Right atrium auricular region (tissue), 2 donors: ENCODE data around the gene TGFBRAP1. TPM values are rescaled to one million over a fixed set of nuclear protein-coding genes. Genes with fewer than 3 reads are reported as not detected.

Experiments
- DNase-seq: peaks from one replicate; pipeline ENCODE4 v3.0.0-alpha.2; 2019; ENCODE audit warnings: low spot score
- H3K27ac ChIP-seq, 2 donors: fragments of 200-600 bp; sonication (generic); 1 replicate in 1 of 2; 2 replicates in 1 of 2; pipeline ENCODE4 v1.5.1; 2016 to 2019
- H3K27me3 ChIP-seq, 2 donors: fragments of 200-600 bp; sonication (generic); one replicate each; pipeline versions ENCODE4 v1.5.1 to v1.6.0; 2017 to 2019
- H3K36me3 ChIP-seq: fragments of 200-600 bp; sonication (generic); one replicate; pipeline ENCODE4 v1.5.1; 2016
- H3K4me1 ChIP-seq, 2 donors: fragments of 200-600 bp; sonication (generic); one replicate each; pipeline versions ENCODE4 v1.5.1 to v1.6.0; 2017 to 2019
- H3K4me3 ChIP-seq, 2 donors: fragments of 200-600 bp; sonication (generic); 1 replicate in 1 of 2; 2 replicates in 1 of 2; pipeline ENCODE4 v1.5.1; 2017 to 2019; ENCODE audit warnings: mild to moderate bottlenecking in 1 of 2, moderate library complexity in 1 of 2
- H3K9me3 ChIP-seq, 2 donors: fragments of 200-600 bp; sonication (generic); one replicate each; pipeline ENCODE4 v1.5.1; 2019
- CTCF ChIP-seq, 2 donors: fragments of 200-600 bp; sonication (generic); IDR thresholded peaks; one replicate each; pipeline ENCODE4 v1.5.1; 2019; ENCODE audit warnings: antibody characterized with exemption in 2 of 2
- total RNA-seq, 2 donors: library from RNA; depleted of rRNA; stranded (reverse); fragments of >200 nt; gene quantifications; one replicate each; pipeline ENCODE4 v1.1.0, GENCODE V29; 2016

TGFBRAP1 gene
- total RNA-seq, 2 donors from 2014 or later = 13.3 to 15.8 TPM

- Histone ChIP-seq H3K27ac (peak overlapping the region in 1 of 2 donors; percentile 68), H3K27me3 (no peaks in the 10 kb centered on the region), H3K4me3 (no peak overlapping the region), H3K4me1 (peaks cover 0 to 48% of the 10 kb centered on the region in 2 donors), H3K36me3 (peaks cover 46% of the 10 kb centered on the region), H3K9me3 (no peaks in the 10 kb centered on the region)
- TF ChIP-seq CTCF (IDR thresholded peaks at IDR 0.05) = no peak
- peak; percentile 56 for DNase-seq
These were observed 42.3 kb upstream of the TGFBRAP1 start for GRCh38 chr2:105371810-105372209.

GRCh38 chr2:105371156-105371555, 41.6 kb upstream of the TGFBRAP1 start:
- TF ChIP-seq CTCF (IDR thresholded peaks at IDR 0.05) = no peak
- Histone ChIP-seq H3K27ac (no peak overlapping the region), H3K27me3 (no peaks in the 10 kb centered on the region), H3K9me3 (no peaks in the 10 kb centered on the region), H3K4me3 (no peak overlapping the region), H3K4me1 (peaks cover 0 to 44% of the 10 kb centered on the region in 2 donors), H3K36me3 (peaks cover 49% of the 10 kb centered on the region)
- DNase-seq = peak; percentile 46

GRCh38 chr2:105369777-105370690, 40.5 kb upstream of the TGFBRAP1 start:
- H3K4me3 ChIP-seq = no peak overlapping the region
- no peaks in the 10 kb centered on the region for H3K27me3 ChIP-seq
- peak; percentile 93 for DNase-seq
- no peaks in the 10 kb centered on the region for H3K9me3 ChIP-seq
- no peak overlapping the region for H3K27ac ChIP-seq
- peak; percentile 88 to 93 for TF ChIP-seq CTCF (IDR thresholded peaks at IDR 0.05)
- peaks cover 60% of the 10 kb centered on the region for H3K36me3 ChIP-seq
- peaks cover 0 to 37% of the 10 kb centered on the region in 2 donors for H3K4me1 ChIP-seq

- Histone ChIP-seq H3K27ac (no peak overlapping the region), H3K27me3 (no peaks in the 10 kb centered on the region), H3K4me3 (no peak overlapping the region), H3K9me3 (no peaks in the 10 kb centered on the region), H3K4me1 (peaks cover 0 to 28% of the 10 kb centered on the region in 2 donors), H3K36me3 (peaks cover 71% of the 10 kb centered on the region)
- peak; percentile 34 for DNase-seq
- TF ChIP-seq CTCF (IDR thresholded peaks at IDR 0.05) = no peak
These were observed 39.3 kb upstream of the TGFBRAP1 start for GRCh38 chr2:105368759-105369408.

GRCh38 chr2:105365206-105365605, 35.7 kb upstream of the TGFBRAP1 start:
- Histone ChIP-seq H3K27ac (no peak overlapping the region), H3K4me3 (no peak overlapping the region), H3K27me3 (no peaks in the 10 kb centered on the region), H3K4me1 (peaks cover 0 to 13% of the 10 kb centered on the region in 2 donors), H3K9me3 (no peaks in the 10 kb centered on the region), H3K36me3 (peaks cover 91% of the 10 kb centered on the region)
- DNase-seq = no peak
- TF ChIP-seq CTCF (IDR thresholded peaks at IDR 0.05) = no peak
